Activated CD8-positive, alpha-beta memory T cell treated with anti-CD3 and anti-CD28 coated beads, Interleukin-2, amount 50 U/mL, for 1 hour (primary cell): Measurements from ENCODE around the gene NOX4.
"Not testable (repeated sequence)": the region's sequence is repeated elsewhere in the genome, so short reads cannot be mapped to it uniquely, and the experiment has no call there.

Experiments used
- DNase-seq: peaks from one replicate; pipeline ENCODE4 v3.0.0-alpha.2; 2020; ENCODE audit errors: extremely low read depth

The NOX4 gene

GRCh38 chr11:89379976-89380771 is 111.0 kb downstream of the NOX4 start:
- not testable (repeated sequence) for DNase-seq

- not testable (repeated sequence) for DNase-seq
Measured at GRCh38 chr11:89378986-89379385, 112.2 kb downstream of the NOX4 start.

DNA sequence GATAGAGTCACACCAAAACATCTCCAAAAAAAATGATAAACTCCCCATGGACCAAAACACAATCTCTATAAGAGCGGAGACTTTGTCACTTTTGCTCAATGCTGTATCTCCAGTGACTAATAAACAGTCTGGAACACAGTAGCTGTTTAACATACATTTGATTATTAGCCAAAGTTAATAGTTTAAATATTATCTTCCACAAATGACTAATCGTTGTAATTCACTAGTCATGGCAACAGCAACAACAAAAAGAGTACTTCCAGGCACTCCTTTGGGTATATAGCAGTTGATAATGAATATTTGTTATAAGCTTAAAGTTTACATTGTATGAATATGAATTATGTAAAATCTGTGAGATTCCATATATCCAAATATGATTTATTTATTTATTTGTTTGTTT is 121.8 kb downstream of the NOX4 start:
- DNase-seq: not testable (repeated sequence)

- DNase-seq: not testable (repeated sequence)
Measured at GRCh38 chr11:89364856-89365255, 126.3 kb downstream of the NOX4 start.

- DNase-seq: no peak
Measured at GRCh38 chr11:89361734-89362133, 129.4 kb downstream of the NOX4 start.

DNA sequence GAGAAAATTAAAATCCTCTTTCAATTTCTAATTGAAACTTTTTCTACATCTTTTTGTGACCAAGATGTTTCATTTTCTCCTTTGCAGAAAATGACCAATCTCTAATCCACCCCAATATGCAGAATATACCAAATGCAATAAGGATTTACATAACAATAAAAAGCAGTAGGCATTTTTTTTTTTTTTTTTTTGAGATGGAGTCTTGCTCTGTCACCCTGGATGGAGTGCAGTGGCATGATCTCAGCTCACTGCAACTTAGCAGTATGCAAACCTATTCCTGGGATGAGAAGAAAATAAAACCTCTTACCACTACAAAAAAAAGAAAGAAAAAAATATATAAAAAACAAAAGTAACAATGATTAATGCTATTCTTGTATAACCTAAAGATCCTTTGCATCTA is 132.0 kb downstream of the NOX4 start:
- not testable (repeated sequence) for DNase-seq

DNA sequence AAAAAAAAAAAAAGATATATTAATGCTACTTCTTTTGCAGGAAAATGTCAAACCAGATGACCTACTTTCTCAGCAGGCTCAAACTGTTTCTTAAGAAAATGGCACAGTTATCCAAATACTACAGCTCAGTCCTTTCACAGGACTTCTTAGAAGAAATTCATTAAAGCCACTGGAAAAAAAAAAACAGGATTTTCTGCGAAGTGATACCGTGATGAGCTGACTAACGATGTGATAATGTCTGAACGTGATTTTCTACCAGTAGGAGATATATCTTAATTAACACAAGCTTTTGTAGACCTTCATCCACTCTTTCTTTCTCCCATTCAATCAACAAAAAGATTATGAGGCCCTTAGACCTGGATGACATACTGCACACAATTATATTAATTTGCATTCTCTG is 132.4 kb downstream of the NOX4 start:
- no peak for DNase-seq

GRCh38 chr11:89355646-89356045 is 135.5 kb downstream of the NOX4 start:
- no peak for DNase-seq

DNA sequence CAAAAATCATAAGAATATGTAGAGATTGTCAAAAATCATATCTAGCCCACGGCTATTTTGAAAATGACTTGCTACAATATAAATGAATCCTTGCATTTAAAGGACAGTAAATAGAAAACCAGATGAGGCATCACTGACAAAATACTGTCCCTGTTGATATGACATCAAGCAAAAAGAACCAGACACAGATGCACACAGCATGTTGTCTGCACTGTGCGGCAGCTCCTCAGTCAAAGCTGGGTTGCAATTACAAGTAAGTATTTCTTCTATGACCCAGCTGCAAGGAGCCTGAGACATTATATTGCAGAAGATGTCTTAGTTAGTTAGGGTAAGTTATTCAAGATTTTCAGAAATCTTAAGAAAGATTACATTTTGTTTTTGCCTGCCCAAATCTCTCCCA is 136.7 kb downstream of the NOX4 start:
- not testable (repeated sequence) for DNase-seq

- DNase-seq: no peak
Measured at GRCh38 chr11:89347071-89347470, 144.1 kb downstream of the NOX4 start.

DNA sequence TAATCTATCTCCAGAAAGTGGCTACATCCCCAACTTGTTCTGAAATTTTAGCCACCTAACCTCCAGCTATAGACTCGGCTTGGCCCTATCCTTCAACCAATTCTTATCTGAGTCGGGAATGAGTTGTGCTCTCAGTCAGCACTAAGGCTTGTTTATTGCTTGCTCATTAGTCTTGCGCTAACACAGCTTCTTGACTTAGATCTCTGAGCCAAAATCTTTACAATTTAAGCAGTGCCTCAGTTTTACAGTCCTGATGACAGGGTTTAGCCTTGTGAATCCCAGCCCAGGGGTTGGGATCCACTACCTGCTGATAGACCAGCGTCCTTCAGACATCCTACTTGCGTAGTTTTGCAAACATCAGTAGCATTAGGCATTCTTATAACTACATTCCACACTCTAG is 144.6 kb downstream of the NOX4 start:
- DNase-seq: no peak

GRCh38 chr11:89342880-89343572 is 148.1 kb downstream of the NOX4 start:
- DNase-seq: not testable (repeated sequence)

GRCh38 chr11:89340450-89340849 is 150.7 kb downstream of the NOX4 start:
- DNase-seq: not testable (repeated sequence)

GRCh38 chr11:89338073-89338472 is 153.1 kb downstream of the NOX4 start:
- not testable (repeated sequence) for DNase-seq

- not testable (repeated sequence) for DNase-seq
Measured at GRCh38 chr11:89337100-89337650, 154.0 kb downstream of the NOX4 start.

DNA sequence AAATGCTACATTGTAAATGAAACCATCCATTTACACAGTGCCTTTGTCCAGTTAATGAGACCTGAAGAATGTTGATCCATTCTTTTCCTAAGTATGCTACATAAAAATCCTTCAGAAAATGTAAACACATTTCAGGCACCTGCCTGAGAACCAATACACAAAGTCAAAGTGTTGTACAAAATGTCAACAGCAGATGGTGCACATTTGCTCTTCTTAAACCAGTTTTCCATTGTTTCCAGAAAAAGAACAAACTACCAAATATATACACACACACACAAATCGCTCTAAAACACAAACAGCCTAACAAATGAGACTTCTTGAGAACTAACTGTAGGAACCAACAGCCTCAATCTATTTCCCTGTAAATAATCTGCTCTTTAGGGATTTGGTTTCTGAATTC is 157.5 kb downstream of the NOX4 start:
- DNase-seq: not testable (repeated sequence)

- not testable (repeated sequence) for DNase-seq
Measured at GRCh38 chr11:89331940-89332339, 159.2 kb downstream of the NOX4 start.

- DNase-seq: no peak
Measured at GRCh38 chr11:89327885-89328284, 163.3 kb downstream of the NOX4 start.

GRCh38 chr11:89321401-89321800 is 169.8 kb downstream of the NOX4 start:
- no peak for DNase-seq

DNA sequence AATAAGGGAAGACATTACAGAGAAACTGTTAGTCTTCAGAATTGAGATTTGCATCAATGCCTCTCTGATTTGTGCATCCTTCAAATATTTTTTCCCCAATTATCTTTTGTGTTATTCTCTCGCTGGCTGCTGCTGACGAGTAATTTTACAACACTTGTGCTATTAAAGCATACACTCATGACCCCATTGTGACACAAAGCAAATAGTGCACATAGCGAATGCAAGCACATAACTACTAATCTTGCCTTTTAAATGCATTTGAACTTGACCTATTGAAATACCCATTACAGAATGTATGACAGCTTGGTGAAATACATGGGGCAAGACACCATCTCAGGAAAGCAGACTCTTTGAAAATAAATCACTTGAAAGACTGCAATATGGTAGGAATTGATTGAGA is 180.6 kb downstream of the NOX4 start:
- not testable (repeated sequence) for DNase-seq

DNA sequence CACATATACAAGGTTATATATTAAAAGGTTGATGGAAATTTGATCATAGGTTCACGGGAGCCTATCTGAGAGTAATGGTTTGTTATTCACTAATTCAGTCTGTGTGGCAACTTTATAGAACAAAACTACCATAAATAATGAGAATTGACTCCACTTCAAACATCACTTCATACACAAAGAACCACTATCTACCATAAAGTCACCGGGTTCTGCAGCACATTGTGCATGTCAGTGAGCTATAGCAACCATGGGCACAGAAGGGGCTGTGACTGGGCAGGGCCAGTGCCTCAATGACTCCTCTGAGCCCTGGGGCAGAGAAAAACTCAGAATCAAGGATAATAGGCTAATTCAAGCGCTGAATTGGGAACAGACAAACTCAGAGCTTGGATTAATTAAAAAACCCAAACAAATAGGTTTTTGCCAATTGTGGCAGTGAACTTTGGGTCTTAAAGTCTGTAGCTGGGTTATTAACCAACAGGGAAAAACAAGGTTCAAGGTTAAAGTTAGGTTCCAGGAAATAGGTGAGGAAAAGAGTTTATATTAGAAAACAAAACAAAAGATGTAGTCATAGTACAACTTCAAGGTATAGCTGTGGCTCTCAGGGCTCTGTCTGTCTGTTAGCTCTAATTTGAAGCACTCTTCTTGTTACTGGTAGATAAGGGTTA is 181.7 kb downstream of the NOX4 start:
- not testable (repeated sequence) for DNase-seq

DNA sequence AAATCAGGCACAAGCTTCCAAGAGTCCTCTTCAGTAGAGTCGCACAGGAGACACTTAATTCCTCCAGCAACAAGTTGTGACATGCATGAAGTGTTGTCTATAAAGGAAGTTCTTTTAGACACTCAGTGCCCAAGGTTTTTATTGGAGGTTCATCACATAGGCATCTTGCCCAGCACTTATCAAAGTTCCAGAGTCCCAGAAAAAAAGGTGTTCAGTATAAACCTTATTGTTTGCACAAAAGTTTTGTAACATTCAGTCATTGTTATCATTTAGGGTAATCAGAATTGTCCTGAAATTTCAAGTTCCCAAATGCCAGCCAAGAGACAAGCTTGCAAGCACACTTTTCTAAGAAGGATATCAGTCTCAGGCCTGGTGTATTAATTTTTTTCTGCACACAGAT is 182.9 kb downstream of the NOX4 start:
- not testable (repeated sequence) for DNase-seq
